HG02852 (cell line): ENCODE data around the gene FOXF2.

ENCODE experiments used
- ATAC-seq: cut with Tn5 transposase; IDR thresholded peaks from one replicate; pipeline ENCODE4 v1.9.1; 2021; ENCODE audit warnings: mild to moderate bottlenecking, moderate library complexity; ENCODE audit not compliant: unreplicated experiment

The FOXF2 gene

GRCh38 chr6:1405221-1405620, 15.8 kb downstream of the FOXF2 start:
- no peak for ATAC-seq

GRCh38 chr6:1406306-1407072, 17.1 kb downstream of the FOXF2 start:
- no peak for ATAC-seq

- no peak for ATAC-seq
These were observed 18.2 kb downstream of the FOXF2 start for GRCh38 chr6:1407499-1407990.

GRCh38 chr6:1409774-1410465, 20.5 kb downstream of the FOXF2 start:
- no peak for ATAC-seq

- no peak for ATAC-seq
These were observed 23.5 kb downstream of the FOXF2 start for GRCh38 chr6:1412901-1413300.

GRCh38 chr6:1415416-1416063, 26.2 kb downstream of the FOXF2 start:
- ATAC-seq, result no peak

GRCh38 chr6:1416191-1416760, 26.9 kb downstream of the FOXF2 start:
- no peak for ATAC-seq

- ATAC-seq, result no peak
These were observed 27.4 kb downstream of the FOXF2 start for GRCh38 chr6:1416820-1417219.

GRCh38 chr6:1417718-1418117, 28.3 kb downstream of the FOXF2 start:
- ATAC-seq, result no peak

GRCh38 chr6:1418471-1419191, 29.3 kb downstream of the FOXF2 start:
- no peak for ATAC-seq

- ATAC-seq, result no peak
These were observed 31.0 kb downstream of the FOXF2 start for GRCh38 chr6:1420382-1420781.

- no peak for ATAC-seq
These were observed 32.9 kb downstream of the FOXF2 start for GRCh38 chr6:1422290-1422689.

GRCh38 chr6:1423578-1423977, 34.2 kb downstream of the FOXF2 start:
- no peak for ATAC-seq

- ATAC-seq, result no peak
These were observed 35.0 kb downstream of the FOXF2 start for GRCh38 chr6:1424306-1424927.

GRCh38 chr6:1426416-1426815, 37.0 kb downstream of the FOXF2 start:
- ATAC-seq, result no peak

- ATAC-seq, result no peak
These were observed 46.4 kb downstream of the FOXF2 start for GRCh38 chr6:1435806-1436205.

GRCh38 chr6:1436334-1437306, 47.2 kb downstream of the FOXF2 start:
- ATAC-seq, result no peak

GRCh38 chr6:1437553-1438406, 48.4 kb downstream of the FOXF2 start:
- ATAC-seq, result no peak
